GM12878 (cell line): Measurements from ENCODE around the gene TIMP3. TPM values are rescaled to one million over a fixed set of nuclear protein-coding genes. Genes with fewer than 3 reads are reported as not detected.

Source experiments
- ATAC-seq: fragments of 200-7000 bp; cut with Tn5 transposase; 3 replicates; pipeline ENCODE4 v1.9.1; 2020; ENCODE audit warnings: mild to moderate bottlenecking, moderate library complexity
- BruUV-seq: library from RNA; stranded (reverse); fragments of 400-500 nt; replicated peaks from 2 replicates; lab custom pipeline; 2021; lab: Mats Ljungman, UMichigan
- CTCF ChIA-PET: fragments of 300-600 bp; sonication (Branson Sonifier 250); formaldehyde crosslinking; extraction: SDS; loops from one replicate; lab custom pipeline; 2021; ENCODE audit warnings: inconsistent platforms; lab: Yijun Ruan, JAX
- POLR2A ChIA-PET: fragments of 350-600 bp; formaldehyde crosslinking; extraction: SDS; loops from one replicate; lab custom pipeline; 2021; ENCODE audit warnings: inconsistent platforms; lab: Charles Lee
- RAD21 ChIA-PET: fragments of 300-600 bp; sonication (Branson Sonifier 250); formaldehyde crosslinking; loops from one replicate; lab custom pipeline; 2023; ENCODE audit warnings: antibody characterized with exemption; ENCODE audit not compliant: unreplicated experiment; lab: Charles Lee
- SMC1A ChIA-PET: fragments of 300-600 bp; sonication (Branson Sonifier 250); formaldehyde crosslinking; loops from one replicate; lab custom pipeline; 2023; ENCODE audit not compliant: unreplicated experiment, uncharacterized antibody; lab: Charles Lee
- DNase-seq: peaks from one replicate; pipeline ENCODE4 v3.0.0-alpha.2; 2011; ENCODE audit warnings: low read depth, low spot score
- FAIRE-seq: peaks from 3 replicates; lab custom pipeline; 2011; peaks lifted over from hg19 to GRCh38; lab: Jason Lieb, UNC
- H2AFZ ChIP-seq: 2 replicates; pipeline ENCODE4 v1.6.0; 2011; ENCODE audit warnings: low read depth, low read length, control low read depth; ENCODE audit not compliant: control insufficient read depth
- H3K27ac ChIP-seq: 2 replicates; pipeline ENCODE4 v1.5.1; 2011; ENCODE audit warnings: control low read depth; ENCODE audit not compliant: control insufficient read depth, insufficient read depth
- H3K27me3 ChIP-seq, 2 experiments: replicated peaks in 1 of 2; 2 replicates each; pipeline versions ENCODE4 v1.6.0 to v1.6.1; 2011; ENCODE audit warnings: low read length in 1 of 2; ENCODE audit not compliant: control insufficient read depth in 2 of 2, insufficient read depth in 2 of 2
- H3K36me3 ChIP-seq, 2 experiments: 2 replicates each; pipeline ENCODE4 v1.5.1; 2011; ENCODE audit warnings: low read length in 1 of 2; ENCODE audit not compliant: control insufficient read depth in 2 of 2, insufficient read depth in 2 of 2
- H3K4me1 ChIP-seq: 2 replicates; pipeline ENCODE4 v1.6.1; 2011; ENCODE audit warnings: mild to moderate bottlenecking, low read length, moderate library complexity, mixed read lengths; ENCODE audit not compliant: control insufficient read depth, insufficient read depth
- H3K4me2 ChIP-seq: 2 replicates; pipeline ENCODE4 v1.6.0; 2011; ENCODE audit warnings: control low read depth; ENCODE audit not compliant: control insufficient read depth, insufficient read depth
- H3K4me3 ChIP-seq: fragments of 200-600 bp; sonication (generic); 2 replicates; pipeline ENCODE4 v1.5.1; 2016
- H3K79me2 ChIP-seq: 2 replicates; pipeline ENCODE4 v1.6.0; 2011; ENCODE audit warnings: low read length; ENCODE audit not compliant: control insufficient read depth, insufficient read depth
- H3K9ac ChIP-seq: 2 replicates; pipeline ENCODE4 v1.8.0; 2011; ENCODE audit warnings: low read length, control low read depth, mixed read lengths; ENCODE audit not compliant: control insufficient read depth, insufficient read depth
- H3K9me3 ChIP-seq: replicated peaks from 3 replicates; pipeline ENCODE4 v1.5.1; 2011; ENCODE audit warnings: mild to moderate bottlenecking, low read length; ENCODE audit not compliant: control insufficient read depth, insufficient read depth
- H4K20me1 ChIP-seq: 2 replicates; pipeline ENCODE4 v1.6.0; 2011; ENCODE audit not compliant: control insufficient read depth, insufficient read depth
- CEBPZ ChIP-seq: fragments of 150-350 bp; IDR thresholded peaks from 2 replicates; pipeline ENCODE4 v1.6.1; 2016; ENCODE audit warnings: low read depth, low read length
- KAT2A ChIP-seq: conservative IDR thresholded peaks from 2 replicates; pipeline ENCODE4 v1.6.1; 2011; ENCODE audit warnings: low read depth, low read length; ENCODE audit not compliant: control insufficient read depth
- MYC ChIP-seq: IDR thresholded peaks from 2 replicates; pipeline ENCODE4 v1.6.1; 2011; ENCODE audit warnings: mild to moderate bottlenecking, low read length, moderate library complexity, inconsistent platforms; ENCODE audit not compliant: insufficient read depth, insufficient replicate concordance, insufficient read length, severe bottlenecking
- WGBS: methylation state at CpG from one replicate; pipeline ENCODE4 v1.1.6; 2016; ENCODE audit warnings: low lambda C conversion rate; ENCODE audit not compliant: insufficient replicate concordance, insufficient coverage; ENCODE audit errors: missing lambda C conversion rate; 5-methylcytosine and 5-hydroxymethylcytosine counted together
- in situ Hi-C: fragments of 300-500 bp; cut with MboI; formaldehyde crosslinking; loops from 9 replicates; pipeline ENCODE4 v1.14.3; 2018; ENCODE audit warnings: mixed read lengths
- intact Hi-C: fragments of 100-400 bp; cut with micrococcal nuclease; formaldehyde crosslinking; loops from one replicate; pipeline ENCODE4 v1.14.2; 2022; ENCODE audit not compliant: unreplicated experiment
- polyA plus RNA-seq, 11 experiments: library from polyadenylated mRNA; depleted of rRNA in 4 of 11; unstranded in 6 of 11; stranded (reverse) in 5 of 11; fragments of >200 nt; fragmentation: Nextera tagmentation in 4 of 11; fragmentation: Illumina TruSeq in 1 of 11; extraction: Ambion mirVana in 4 of 11; extraction: Trizol in 1 of 11; gene quantifications; 1 replicate in 1 of 11; 2 replicates in 10 of 11; pipeline versions ENCODE4 v1.2.1 to v1.2.3, GENCODE V29; 2011 to 2016; ENCODE audit warnings: inconsistent platforms in 2 of 11, missing spikeins in 2 of 11, low read depth in 1 of 11
- total RNA-seq, 4 experiments: library from RNA; depleted of rRNA in 3 of 4; stranded (reverse); fragments of >200 nt in 3 of 4; fragmentation: Illumina TruSeq in 1 of 4; extraction: Trizol in 1 of 4; gene quantifications; 2 replicates each; pipeline versions ENCODE4 v1.2.1 to v1.2.3, GENCODE V29; 2013 to 2021

TIMP3 gene
- total and polyA plus RNA-seq, 10 of the 15 experiments (the other 5 are each of a cell fraction or from before 2014, with no cell fraction given): 0.01 to 0.74 (median 0.27) TPM; not detected in 5

GRCh38 chr22:32765132-32765618 is 36.3 kb upstream of the TIMP3 start:
- CTCF ChIA-PET: no interaction called here
- RAD21 ChIA-PET: no interaction called here

More at GRCh38 chr22:32765132-32765618, 36.3 kb upstream of the TIMP3 start:
- Histone ChIP-seq H3K4me1 (no peaks in the 10 kb centered on the region), H3K4me2 (no peak overlapping the region), H3K9ac (no peak overlapping the region), H4K20me1 (no peaks in the 10 kb centered on the region; the same call in 1 of the 2 replicates), H3K36me3 (no peaks in the 10 kb centered on the region), H3K27ac (no peak overlapping the region), H3K9me3 (no peaks in the 10 kb centered on the region), H3K4me3 (no peak overlapping the region), H2AFZ (no peak overlapping the region), H3K79me2 (no peaks in the 10 kb centered on the region), H3K27me3 (no peaks in the 10 kb centered on the region)
- in situ Hi-C loops: no loop called here
- 41% methylated on average over 12 of the region's 12 CpGs for WGBS
- ATAC-seq (no peak), FAIRE-seq (no peak), DNase-seq (no peak)
- intact Hi-C loops: no loop called here
- ChIA-PET SMC1A (no interaction called here), POLR2A (no interaction called here)
- no TSS peak for BruUV-seq
- TF ChIP-seq MYC: no peak
- no peak for TF ChIP-seq CEBPZ
- TF ChIP-seq KAT2A: no peak
- TF ChIP-seq, all 136 proteins: peak for 0
